ENCODE measurements around the gene MRFAP1. TPM values are rescaled to one million over a fixed set of nuclear protein-coding genes. Genes with fewer than 3 reads are reported as not detected.
"Not testable (repeated sequence)": the region's sequence is repeated elsewhere in the genome, so short reads cannot be mapped to it uniquely, and the experiment has no call there.

Gene MRFAP1
- total RNA-seq, 2 experiments from 2014 or later = 172 to 181 TPM

GRCh38 chr4:6671648-6672047 is 31.2 kb downstream of the MRFAP1 start:
- Mint-ChIP-seq H3K27ac (no peak overlapping the region), H3K4me1 (ENCODE audit: low read depth) (peaks cover 32% of the 10 kb centered on the region), H3K4me3 (peak overlapping the region; percentile 45), H3K9me3 (no peaks in the 10 kb centered on the region), H3K36me3 (ENCODE audit: low read depth) (peaks cover 39% of the 10 kb centered on the region), H3K27me3 (no peaks in the 10 kb centered on the region)
- no peak for DNase-seq
- H3K9me3 ChIP-seq (ENCODE audit: control insufficient read depth in 1 of 2, insufficient read depth in 1 of 2, low read length in 2 of 2) = peaks cover 0 to 3% of the 10 kb centered on the region in 2 experiments
- CTCF ChIA-PET = interaction anchor here (0.8 kb wide), 1 partner anchor 18 kb away, joined by 3 read pairs; no protein-coding TSS in a partner anchor
- H3K27ac ChIP-seq (ENCODE audit: low read depth in 1 of 2, low read length in 2 of 2) = no peak overlapping the region
- no peak overlapping the region for H3K4me3 ChIP-seq (ENCODE audit: low read length)
- H3K4me1 ChIP-seq (ENCODE audit: insufficient read depth, low read length) = peaks cover 33% of the 10 kb centered on the region
- H3K36me3 ChIP-seq (ENCODE audit: insufficient read depth, low read length) = peaks cover 20% of the 10 kb centered on the region
- POLR2A ChIA-PET = interaction anchor here (0.5 to 7.2 kb wide), 3 partner anchors 30 to 1078 kb away, joined by 3 to 221 read pairs (median 169); partner anchors contain the start of genes BLOC1S4 and MRFAP1
- no peaks in the 10 kb centered on the region for H3K27me3 ChIP-seq (ENCODE audit: control insufficient read depth in 1 of 2, insufficient read depth in 2 of 2, low read length in 2 of 2)
- no peak for TF ChIP-seq CTCF (IDR thresholded peaks at IDR 0.05)
- intact Hi-C loops (cut with DNase I, micrococcal nuclease) = loop anchor here (2.0 to 10.0 kb wide), 2 partner anchors 29 to 113 kb away; partner anchors contain the start of gene KIAA0232 (in 1 of the 2)
- ATAC-seq (ENCODE audit: poor library complexity) = no peak

- intact Hi-C loops (cut with DNase I, micrococcal nuclease) = loop anchor here in 1 of 2 experiments (10.0 kb wide), 1 partner anchor 113 kb away; the partner anchor contains the start of gene KIAA0232
- H3K27me3 ChIP-seq (ENCODE audit: control insufficient read depth in 1 of 2, insufficient read depth in 2 of 2, low read length in 2 of 2) = no peaks in the 10 kb centered on the region
- no peak overlapping the region for H3K4me3 ChIP-seq (ENCODE audit: low read length)
- Mint-ChIP-seq H3K4me3 (no peak overlapping the region), H3K27me3 (no peaks in the 10 kb centered on the region), H3K4me1 (ENCODE audit: low read depth) (peaks cover 36% of the 10 kb centered on the region), H3K9me3 (no peaks in the 10 kb centered on the region), H3K36me3 (ENCODE audit: low read depth) (peaks cover 44% of the 10 kb centered on the region), H3K27ac (no peak overlapping the region)
- no peak for ATAC-seq (ENCODE audit: poor library complexity)
- no peak overlapping the region for H3K27ac ChIP-seq (ENCODE audit: low read depth in 1 of 2, low read length in 2 of 2)
- peaks cover 38% of the 10 kb centered on the region for H3K4me1 ChIP-seq (ENCODE audit: insufficient read depth, low read length)
- POLR2A ChIA-PET = interaction anchor here (4.5 to 7.5 kb wide), 4 partner anchors 8 to 44 kb away, joined by 42 to 245 read pairs (median 195); partner anchors contain the start of genes BLOC1S4, MRFAP1 and MRFAP1L1
- no peak for TF ChIP-seq CTCF (IDR thresholded peaks at IDR 0.05)
- no peak for DNase-seq
- CTCF ChIA-PET = interaction anchor here (0.8 kb wide), 1 partner anchor 18 kb away, joined by 3 read pairs; no protein-coding TSS in a partner anchor
- H3K36me3 ChIP-seq (ENCODE audit: insufficient read depth, low read length) = peaks cover 22% of the 10 kb centered on the region
- H3K9me3 ChIP-seq (ENCODE audit: control insufficient read depth in 1 of 2, insufficient read depth in 1 of 2, low read length in 2 of 2) = peaks cover 0 to 3% of the 10 kb centered on the region in 2 experiments
Observed at GRCh38 chr4:6672131-6672530, 31.6 kb downstream of the MRFAP1 start.

- Mint-ChIP-seq H3K27ac (peak overlapping the region; percentile 96), H3K36me3 (ENCODE audit: low read depth) (peaks cover 50% of the 10 kb centered on the region), H3K4me3 (peak overlapping the region; percentile 97), H3K4me1 (ENCODE audit: low read depth) (peaks cover 42% of the 10 kb centered on the region)
- intact Hi-C loops (cut with DNase I, micrococcal nuclease) = loop anchor here (1.0 to 10.0 kb wide), 2 partner anchors 110 to 112 kb away; partner anchors contain the start of gene KIAA0232 (in 2 of the 2)
- POLR2A ChIA-PET = interaction anchor here (0.9 to 7.5 kb wide), 14 partner anchors 9 to 371 kb away, joined by 3 to 245 read pairs (median 24); partner anchors contain the start of genes BLOC1S4, MAN2B2, MRFAP1 and MRFAP1L1
- not testable (repeated sequence) for H3K27me3 Mint-ChIP-seq; H3K27ac ChIP-seq (ENCODE audit: low read depth in 1 of 2, low read length in 2 of 2); H3K9me3 Mint-ChIP-seq; H3K9me3 ChIP-seq (ENCODE audit: control insufficient read depth in 1 of 2, insufficient read depth in 1 of 2, low read length in 2 of 2); DNase-seq; ATAC-seq (ENCODE audit: poor library complexity); H3K27me3 ChIP-seq (ENCODE audit: control insufficient read depth in 1 of 2, insufficient read depth in 2 of 2, low read length in 2 of 2); H3K4me3 ChIP-seq (ENCODE audit: low read length)
- Histone ChIP-seq H3K4me1 (ENCODE audit: insufficient read depth, low read length) (peaks cover 44% of the 10 kb centered on the region), H3K36me3 (ENCODE audit: insufficient read depth, low read length) (peaks cover 27% of the 10 kb centered on the region)
- CTCF ChIA-PET = interaction anchor here (2.5 to 4.1 kb wide), 2 partner anchors 8 to 45 kb away, joined by 23 to 74 read pairs; partner anchors contain the start of gene BLOC1S4
Observed at GRCh38 chr4:6672541-6673190, 32.2 kb downstream of the MRFAP1 start.

GRCh38 chr4:6673191-6673659 is 32.7 kb downstream of the MRFAP1 start:
- H3K27me3 Mint-ChIP-seq; H3K9me3 ChIP-seq (ENCODE audit: control insufficient read depth in 1 of 2, insufficient read depth in 1 of 2, low read length in 2 of 2); H3K9me3 Mint-ChIP-seq; H3K27me3 ChIP-seq (ENCODE audit: control insufficient read depth in 1 of 2, insufficient read depth in 2 of 2, low read length in 2 of 2): not testable (repeated sequence)
- peak overlapping the region; percentile 64 for H3K4me3 ChIP-seq (ENCODE audit: low read length)
- DNase-seq = peak in 13 of 14 experiments; percentile 19 to 67 (median 52)
- Mint-ChIP-seq H3K27ac (peak overlapping the region; percentile 96), H3K36me3 (ENCODE audit: low read depth) (peaks cover 52% of the 10 kb centered on the region), H3K4me3 (peak overlapping the region; percentile 97), H3K4me1 (ENCODE audit: low read depth) (peaks cover 43% of the 10 kb centered on the region)
- intact Hi-C loops (cut with DNase I, micrococcal nuclease) = loop anchor here (1.0 to 10.0 kb wide), 2 partner anchors 109 to 112 kb away; partner anchors contain the start of gene KIAA0232 (in 2 of the 2)
- ChIA-PET CTCF (interaction anchor here (0.9 to 4.1 kb wide), 6 partner anchors 9 to 201 kb away, joined by 3 to 74 read pairs (median 31); partner anchors contain the start of genes BLOC1S4 and MRFAP1L1), POLR2A (interaction anchor here (0.9 to 7.5 kb wide), 18 partner anchors 9 to 395 kb away, joined by 3 to 245 read pairs (median 14); partner anchors contain the start of genes BLOC1S4, GRPEL1, MAN2B2 and MRFAP1)
- peaks cover 47% of the 10 kb centered on the region for H3K4me1 ChIP-seq (ENCODE audit: insufficient read depth, low read length)
- H3K36me3 ChIP-seq (ENCODE audit: insufficient read depth, low read length) = peaks cover 28% of the 10 kb centered on the region
- H3K27ac ChIP-seq (ENCODE audit: low read depth in 1 of 2, low read length in 2 of 2) = peak overlapping the region; percentile 72 to 76
- peak; percentile 8 for ATAC-seq (ENCODE audit: poor library complexity)

Data from CD4-positive, alpha-beta T cell (primary cell).